HG02678 (cell line): ENCODE measurements around the gene MSX1.

Experiments
- ATAC-seq: cut with Tn5 transposase; IDR thresholded peaks from one replicate; pipeline ENCODE4 v1.9.1; 2021; ENCODE audit warnings: mild to moderate bottlenecking, moderate library complexity; ENCODE audit not compliant: unreplicated experiment

Gene MSX1

DNA sequence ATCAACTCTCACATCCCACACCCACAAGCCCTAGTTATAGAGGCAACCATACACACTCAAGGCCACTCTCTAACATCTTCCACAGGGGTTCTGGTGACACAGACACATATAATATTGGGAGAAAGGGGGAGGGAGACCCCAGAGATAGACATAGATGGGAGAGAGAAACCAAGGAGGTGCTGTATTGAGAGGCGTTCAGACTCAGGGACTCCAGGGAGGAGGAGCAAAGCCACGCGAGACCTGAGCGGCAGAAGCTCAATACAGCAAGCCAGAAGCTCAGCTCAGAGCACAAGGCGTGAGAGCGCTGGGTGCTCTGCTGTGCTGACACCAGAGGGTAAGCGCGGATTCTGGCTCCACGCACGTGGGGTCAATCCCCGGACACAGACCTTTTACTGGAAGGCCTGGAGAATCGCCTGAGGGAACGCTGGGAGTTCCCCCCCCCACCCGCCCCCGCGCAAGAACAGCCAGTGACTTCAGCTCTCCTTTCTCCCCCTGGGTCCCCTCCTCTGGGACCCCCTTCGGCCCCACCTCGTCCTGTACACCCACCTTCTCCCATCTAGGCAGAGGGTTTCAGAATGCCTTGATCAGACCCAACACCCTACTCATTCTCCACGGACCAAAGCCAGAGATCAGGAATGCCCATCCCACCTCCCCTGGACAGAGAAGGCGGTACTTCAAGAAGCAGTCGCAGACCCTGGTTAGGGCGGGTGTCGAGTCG, 8.7 kb downstream of the MSX1 start:
- ATAC-seq = no peak

DNA sequence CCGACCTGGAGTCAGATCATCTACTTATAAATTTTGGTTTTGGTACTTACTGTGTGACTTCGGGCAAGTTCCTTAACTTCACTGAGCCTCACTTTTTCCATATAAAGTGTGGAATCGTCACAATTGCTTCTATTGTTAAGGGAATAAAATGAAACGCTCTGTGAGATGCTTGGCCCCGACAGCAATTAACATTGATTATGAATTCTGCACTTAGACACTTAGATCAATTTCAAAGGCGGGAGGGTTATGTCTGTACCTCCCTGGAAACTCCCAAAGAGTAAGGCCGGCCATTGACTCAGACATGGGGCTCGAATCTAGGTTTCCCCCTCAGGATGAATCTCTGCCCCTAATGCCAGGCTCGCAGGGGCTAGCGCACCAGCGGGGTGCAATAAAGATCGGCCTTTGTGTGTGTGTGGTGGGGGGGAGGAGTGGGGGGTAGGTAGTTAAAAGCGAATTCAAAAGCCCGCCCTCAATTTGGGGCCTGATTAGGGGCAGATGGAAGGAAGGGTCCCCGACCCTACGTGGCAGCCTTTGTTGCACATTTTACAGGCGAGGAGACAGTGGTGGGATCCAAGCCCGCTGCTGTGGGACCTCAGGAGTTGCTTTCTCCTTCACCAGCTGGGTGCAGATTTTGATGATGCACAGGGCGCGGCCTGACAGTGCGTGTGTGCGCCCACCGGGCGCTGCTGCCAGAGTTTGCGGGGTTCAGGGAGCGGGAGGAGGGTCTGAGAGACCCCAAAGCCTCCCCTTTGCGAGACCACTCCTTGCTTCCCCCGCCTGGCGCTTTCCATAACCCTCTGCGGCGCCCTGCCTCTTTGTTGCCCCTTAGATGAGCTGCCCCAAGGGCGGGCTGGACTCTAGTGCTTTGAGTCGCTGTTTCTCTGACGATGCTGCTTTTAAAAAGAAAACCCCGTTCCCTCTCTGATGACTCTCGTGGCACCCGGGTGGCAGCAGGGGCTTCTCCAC, 9.6 kb downstream of the MSX1 start:
- no peak for ATAC-seq

DNA sequence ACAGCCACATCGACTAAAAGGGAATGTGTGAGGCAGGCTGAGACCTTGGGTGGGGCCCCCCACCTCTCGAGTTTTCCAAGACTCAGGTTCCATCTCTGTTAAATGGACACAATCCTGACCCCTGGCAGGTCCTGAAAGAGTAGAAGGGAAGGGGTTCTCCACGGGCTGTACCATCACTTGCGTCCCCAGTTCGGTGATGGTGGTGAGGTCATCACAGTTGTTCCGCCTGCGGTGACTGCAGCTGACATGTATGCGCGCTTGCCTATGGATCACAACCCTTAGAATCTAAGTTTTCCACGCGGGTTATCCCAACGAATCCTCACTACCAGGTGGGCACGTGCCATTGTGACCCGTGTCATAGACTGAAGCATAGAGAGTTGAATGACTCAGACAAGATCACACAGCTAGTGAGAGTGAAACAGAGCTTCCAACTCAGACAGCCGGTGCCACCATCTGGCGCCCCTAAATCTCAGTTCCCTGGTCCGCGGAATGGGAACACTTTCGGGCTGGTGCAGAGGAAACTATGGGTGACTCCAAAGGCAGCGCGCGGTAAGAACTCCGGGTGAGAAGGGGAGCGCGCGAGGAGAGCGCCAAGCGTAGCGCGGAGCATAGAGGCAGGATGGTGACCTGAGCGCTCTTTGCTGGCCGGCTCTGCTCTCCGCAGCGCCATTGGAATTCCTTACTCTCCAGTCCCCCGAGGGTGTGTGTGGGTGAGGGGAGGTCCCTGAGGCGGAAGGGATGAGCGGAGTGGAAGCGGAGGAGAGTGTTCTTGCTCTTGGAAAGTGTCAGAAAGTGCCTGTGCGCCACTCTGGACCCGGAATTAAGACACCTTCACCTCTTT, 10.5 kb downstream of the MSX1 start:
- no peak for ATAC-seq

DNA sequence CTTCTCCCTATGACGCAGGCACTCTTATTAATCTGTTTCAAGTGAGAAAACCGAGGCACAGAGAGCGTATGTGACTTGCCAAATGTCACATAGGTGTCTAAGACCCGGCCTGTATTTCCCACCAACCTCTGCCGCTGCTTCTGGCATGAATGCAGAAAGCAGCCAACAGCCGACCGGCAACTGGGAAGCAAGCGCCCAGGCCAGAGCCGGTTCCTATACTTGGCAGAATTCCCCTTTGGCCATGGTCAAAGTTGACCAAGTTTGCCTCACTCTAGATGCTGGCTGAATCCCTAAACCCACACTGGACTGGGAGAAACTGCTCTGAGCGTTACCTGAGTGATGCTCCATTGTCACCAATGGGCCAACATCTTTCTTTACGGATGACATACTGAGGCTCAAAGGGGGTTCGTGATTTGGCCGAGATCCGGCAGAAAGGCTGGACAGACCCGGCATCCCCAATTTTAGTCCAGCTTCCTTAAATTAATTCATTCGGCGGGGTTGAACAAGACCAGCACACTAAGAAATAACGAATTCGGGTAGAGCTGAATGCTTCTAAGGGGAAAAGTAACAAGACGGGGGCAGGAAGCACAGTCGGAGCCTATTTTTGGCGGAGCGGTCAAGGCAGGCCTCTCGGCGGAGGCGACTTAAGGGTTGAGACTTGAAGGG, 11.2 kb downstream of the MSX1 start:
- ATAC-seq = no peak

DNA sequence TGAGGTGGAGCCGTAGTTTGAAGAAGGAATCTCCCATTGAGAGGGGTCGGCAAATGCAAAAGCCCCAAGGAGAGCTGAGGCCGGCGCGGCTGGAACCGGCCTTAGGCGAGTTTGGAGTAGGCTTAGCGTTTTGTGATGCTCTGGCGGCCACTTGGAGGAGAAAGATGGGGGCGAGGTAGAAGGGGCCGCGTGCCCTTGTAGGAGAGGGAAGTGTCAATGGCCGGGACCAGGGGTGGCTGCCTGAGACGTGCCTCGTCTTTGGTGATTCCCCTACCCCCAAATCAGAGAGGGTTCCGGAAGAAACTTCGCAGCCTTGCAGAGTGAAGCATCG, 11.7 kb downstream of the MSX1 start:
- ATAC-seq = no peak

DNA sequence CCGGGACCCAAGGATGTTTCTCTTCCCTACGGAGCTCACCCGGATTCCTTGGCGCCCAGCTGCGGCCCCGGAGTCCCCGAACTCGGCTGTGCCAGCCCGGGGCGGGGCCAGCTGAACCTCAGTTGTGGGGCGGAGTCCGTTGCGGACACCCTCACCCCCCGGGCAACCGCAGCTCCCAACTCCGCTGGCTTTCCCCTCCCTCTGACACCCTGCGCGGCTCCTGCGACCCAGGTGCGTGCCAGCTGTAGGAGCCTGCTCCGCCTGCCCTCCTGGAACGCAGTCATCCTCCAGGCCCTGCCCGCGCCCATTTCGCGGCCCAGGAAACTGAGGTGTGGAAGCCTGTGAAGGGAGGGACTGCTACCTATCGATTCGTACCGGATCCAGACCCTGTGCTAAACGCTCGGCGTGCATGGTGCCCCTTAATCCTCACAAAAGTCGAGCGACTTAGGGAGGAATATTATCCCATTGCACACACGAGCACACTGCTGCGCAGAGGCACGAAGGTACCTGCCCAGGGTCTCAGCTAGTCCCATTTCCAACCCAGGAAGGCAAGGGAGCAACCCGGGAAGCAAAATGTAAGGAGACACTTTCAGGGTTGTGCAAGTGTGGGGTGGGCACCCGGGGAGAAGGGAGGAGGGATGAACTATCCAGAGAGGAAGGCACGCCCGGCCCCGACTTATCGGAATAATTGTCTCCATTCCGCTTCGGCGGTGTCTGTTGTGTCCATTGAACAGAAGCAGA, 12.3 kb downstream of the MSX1 start:
- ATAC-seq = no peak

GRCh38 chr4:4872314-4872903, 12.9 kb downstream of the MSX1 start:
- ATAC-seq = no peak

GRCh38 chr4:4873203-4873602, 13.7 kb downstream of the MSX1 start:
- no peak for ATAC-seq

GRCh38 chr4:4874254-4874653, 14.8 kb downstream of the MSX1 start:
- ATAC-seq = no peak

DNA sequence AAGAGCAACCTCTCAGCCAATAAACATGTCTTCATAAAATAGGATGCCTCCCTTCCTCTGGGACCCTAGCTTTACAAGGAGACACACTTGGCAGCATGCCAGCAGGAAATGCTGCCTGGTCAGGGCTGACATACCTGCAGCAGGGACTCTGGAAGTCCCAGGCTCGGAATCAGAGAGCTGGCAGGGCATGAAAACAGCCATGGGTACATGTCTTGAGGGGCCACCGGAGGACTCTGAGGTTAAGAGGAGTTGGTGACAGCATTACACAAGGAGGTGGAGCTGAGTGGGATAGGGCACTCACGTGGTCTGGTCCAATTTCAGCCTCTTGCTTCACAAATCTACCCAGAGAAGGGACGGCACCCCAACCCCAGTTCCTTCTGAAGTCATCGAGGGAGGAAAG, 15.7 kb downstream of the MSX1 start:
- ATAC-seq = no peak

DNA sequence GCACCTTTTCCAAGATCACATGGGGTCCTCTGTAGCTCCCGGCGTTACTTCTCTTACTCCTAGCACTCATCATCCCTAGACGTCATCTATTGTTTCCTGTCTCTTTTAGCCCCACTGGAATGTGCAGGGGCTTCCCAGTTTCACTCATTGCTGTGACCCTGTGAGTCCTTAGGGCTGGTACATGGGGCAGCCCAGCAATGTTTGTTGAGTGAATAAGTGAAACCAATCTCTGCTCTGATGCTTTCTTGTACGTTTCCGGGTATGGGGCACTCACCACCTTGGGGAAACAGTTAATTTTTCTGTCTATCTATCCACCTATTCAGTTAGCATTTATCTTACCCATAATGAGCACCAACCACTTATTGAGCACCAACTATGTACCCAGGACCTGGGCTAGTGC, 16.1 kb downstream of the MSX1 start:
- ATAC-seq = no peak

- no peak for ATAC-seq
Measured at GRCh38 chr4:4876945-4877661, 17.6 kb downstream of the MSX1 start.

GRCh38 chr4:4880492-4880891, 21.0 kb downstream of the MSX1 start:
- ATAC-seq = no peak

- no peak for ATAC-seq
Measured at GRCh38 chr4:4881432-4881831, 22.0 kb downstream of the MSX1 start.

DNA sequence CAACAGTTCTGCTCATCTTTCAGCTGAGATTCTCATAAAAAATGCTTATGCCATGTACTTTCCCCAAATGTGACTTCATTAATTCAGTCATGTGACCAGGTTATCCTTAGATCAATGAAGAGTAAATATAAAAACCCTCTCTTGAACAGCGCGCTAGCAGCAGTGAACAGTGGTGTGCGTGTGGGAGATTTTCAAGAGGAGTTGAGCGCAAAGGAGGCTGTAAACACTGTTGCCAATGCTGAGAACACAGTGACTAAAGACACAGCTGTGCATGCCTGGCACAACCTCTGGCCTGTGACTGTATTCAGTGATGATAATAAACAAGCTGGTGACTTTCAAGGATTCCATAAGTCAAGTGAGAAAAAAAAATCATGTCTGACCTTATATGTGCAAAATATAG, 25.1 kb downstream of the MSX1 start:
- ATAC-seq = no peak

GRCh38 chr4:4887426-4887825, 28.0 kb downstream of the MSX1 start:
- ATAC-seq = no peak

- ATAC-seq = no peak
Measured at GRCh38 chr4:4888695-4889094, 29.2 kb downstream of the MSX1 start.

GRCh38 chr4:4889781-4890180, 30.3 kb downstream of the MSX1 start:
- no peak for ATAC-seq

DNA sequence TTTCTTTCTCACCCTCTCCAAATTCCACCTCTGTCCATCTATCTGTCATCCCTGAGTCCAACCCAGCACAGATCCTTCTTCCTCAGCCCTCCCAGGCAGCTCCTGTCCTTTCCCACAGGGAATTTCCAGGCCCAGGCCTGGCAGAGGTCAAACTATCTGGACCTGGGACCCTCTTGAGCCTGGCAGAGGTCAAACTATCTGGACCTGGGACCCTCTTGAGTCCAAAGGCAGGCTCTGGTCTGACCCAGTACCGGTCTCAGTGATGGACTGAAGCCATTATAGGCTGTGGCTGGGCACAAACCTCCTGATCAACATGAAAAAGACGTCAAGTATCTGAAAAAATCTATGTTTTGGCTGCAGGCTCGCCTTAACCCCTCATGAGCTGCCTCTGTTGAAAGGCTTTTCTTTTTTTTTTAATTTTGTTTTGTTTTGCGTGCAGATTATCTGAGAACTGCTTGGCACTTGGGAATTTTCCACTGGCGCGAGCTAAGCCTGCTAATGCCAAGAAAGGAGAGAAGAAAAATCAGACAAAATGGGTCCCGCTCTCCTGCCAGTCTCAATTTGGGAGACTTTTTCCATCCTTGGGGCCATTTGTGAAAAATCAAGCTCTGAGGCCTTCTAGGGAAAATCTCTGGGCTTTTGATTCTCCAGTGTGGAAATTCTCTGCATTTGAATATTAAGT, 31.2 kb downstream of the MSX1 start:
- no peak for ATAC-seq
